HS-27A (cell line): ENCODE measurements around the gene C16orf74.

Experiments used
- DNase-seq: peaks from one replicate; pipeline ENCODE4 v3.0.0-alpha.2; 2012; ENCODE audit warnings: low read depth, missing footprints

The C16orf74 gene

GRCh38 chr16:85717393-85718152 lies 33.3 kb downstream of the C16orf74 start:
- DNase-seq, result peak; percentile 14

GRCh38 chr16:85716680-85717038 lies 34.2 kb downstream of the C16orf74 start:
- DNase-seq, result no peak

DNA sequence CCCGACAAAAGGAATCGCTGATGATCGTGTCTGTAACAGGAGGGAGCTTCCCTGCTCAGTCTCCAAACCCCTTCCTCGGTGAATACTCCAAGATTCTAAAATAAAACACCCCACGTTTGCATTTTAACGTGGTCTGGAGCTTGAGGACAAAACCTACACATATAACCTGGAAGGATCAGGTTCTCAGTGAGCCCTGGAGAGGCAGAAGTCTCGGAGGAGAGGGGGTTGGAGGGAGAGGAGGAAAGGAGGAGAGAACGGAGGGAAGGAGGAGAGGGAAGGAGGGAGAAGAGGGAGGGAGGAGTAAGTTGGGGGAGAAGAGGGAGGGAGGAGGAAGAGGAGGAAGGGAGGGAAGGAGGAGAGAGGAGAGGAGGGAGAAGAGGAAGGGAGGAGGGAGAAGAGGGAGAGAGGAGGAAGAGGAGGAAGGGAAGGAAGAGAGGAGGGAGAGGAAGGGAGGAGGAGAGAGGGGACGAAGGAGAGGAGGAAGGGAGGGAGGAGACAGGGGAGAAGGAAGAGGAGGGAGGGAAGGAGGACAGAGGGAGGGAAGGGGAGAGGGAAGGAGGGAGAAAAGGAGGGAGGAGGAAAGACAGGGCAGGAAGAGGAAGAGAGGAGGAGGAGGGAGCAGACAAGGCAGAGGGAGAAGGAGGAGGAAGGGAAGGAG lies 34.7 kb downstream of the C16orf74 start:
- DNase-seq, result no peak

DNA sequence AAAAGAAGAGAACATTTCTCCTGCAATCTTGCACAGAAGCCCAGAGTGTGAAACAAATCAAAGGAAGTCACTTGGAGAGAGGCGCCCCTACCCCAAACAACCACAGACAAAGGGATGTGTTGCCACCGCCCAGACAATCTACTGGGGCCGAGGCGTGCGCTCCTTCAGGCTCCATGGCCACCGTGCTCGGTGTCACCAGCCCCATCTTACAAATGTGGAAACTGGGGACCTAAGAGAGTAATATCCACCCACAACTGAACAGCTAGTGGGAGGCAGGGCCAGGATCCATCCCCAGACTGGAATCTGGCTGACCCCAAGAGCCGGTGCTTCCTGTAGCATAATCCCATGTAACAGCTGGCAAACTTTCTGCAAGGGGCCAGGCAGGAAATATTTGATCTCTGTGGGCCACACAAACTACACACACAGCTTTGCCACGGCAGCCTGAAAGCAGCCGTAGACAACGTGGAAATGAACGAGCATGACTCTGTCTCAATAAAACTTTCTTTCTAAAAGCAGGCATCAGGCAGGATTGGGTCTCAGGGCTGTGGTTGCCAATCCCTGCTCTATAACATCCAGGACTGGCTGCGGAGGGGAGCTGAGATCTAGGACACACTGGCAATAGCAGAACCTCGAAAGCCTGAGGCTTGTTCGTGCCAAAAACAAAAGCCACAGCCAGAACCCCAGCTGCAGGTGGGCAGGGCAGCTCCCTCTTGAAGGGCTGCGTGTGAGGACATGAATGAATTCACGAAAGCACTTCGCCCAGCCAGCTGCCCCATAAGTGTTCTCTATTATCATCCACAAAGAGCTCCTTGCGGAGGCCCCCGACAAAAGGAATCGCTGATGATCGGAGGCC lies 35.5 kb downstream of the C16orf74 start:
- no peak for DNase-seq

DNA sequence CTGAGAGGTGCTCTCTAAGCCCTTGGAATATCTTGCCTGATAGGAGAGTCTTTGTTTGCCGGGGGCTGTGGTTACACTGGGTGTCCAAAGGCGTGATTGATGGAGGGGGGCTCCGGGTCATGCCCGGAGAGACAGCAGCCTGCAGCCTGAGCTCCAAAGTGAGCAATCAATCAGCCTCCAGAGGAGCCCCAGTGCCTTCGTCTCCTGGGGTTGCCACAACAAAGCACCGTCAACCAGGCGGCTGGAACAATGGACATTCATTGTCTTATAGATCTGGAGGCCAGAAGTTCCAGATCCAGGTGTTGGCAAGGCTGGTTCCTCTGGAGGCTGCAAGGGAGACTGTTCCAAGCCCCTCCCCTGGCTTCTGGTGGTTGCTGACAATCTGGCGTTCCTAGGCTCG lies 38.1 kb downstream of the C16orf74 start:
- no peak for DNase-seq

DNA sequence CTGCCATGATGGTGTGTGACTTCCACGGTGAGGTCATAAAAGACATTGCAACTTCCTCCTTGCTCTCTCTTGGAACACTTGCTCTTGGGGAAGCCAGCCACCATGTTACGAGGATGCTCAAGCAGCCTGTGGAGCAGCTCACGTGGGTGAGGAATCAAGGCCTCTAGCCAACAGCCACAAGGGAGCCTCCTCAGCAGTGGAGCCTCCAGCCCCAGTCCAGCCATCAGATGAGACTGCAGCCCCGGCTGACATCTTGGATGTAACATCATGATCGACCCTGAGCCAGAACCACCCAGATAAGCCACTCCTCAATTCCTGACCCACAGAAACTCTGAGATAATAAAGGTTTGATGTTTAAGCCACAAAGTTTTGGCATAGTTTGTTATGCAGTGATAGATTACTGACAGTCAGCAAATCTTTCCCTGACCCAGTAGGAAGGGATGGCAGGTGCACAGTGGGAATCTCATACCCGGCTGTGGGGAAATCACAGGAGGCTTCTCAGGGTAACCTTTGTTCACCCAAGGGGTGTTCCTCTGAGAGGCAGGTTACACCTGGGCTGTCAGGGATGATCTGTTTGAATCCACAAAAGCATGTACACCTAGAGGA lies 38.8 kb downstream of the C16orf74 start:
- no peak for DNase-seq

GRCh38 chr16:85710732-85711131 lies 40.2 kb downstream of the C16orf74 start:
- no peak for DNase-seq

- DNase-seq, result no peak
These were observed 40.9 kb downstream of the C16orf74 start for GRCh38 chr16:85709766-85710585.

DNA sequence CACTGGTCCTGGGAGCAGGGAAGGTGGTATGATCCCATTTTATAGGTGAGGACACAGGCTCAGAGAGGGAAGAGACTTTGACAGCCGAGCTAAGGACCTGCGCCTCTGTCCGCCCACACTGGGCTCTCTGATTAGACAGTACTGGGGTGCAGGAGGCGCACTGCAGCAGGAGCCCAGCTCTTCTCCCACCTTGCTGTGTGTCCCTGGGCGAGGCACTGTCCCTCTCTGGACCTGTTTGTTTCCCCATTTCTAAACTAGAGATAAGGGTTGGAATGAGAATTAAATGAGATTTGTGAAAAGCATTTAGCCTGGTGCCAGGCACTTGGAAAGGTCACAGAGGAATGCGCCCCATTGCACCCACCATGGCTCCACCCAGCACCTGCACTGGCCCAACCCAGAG lies 42.6 kb downstream of the C16orf74 start:
- no peak for DNase-seq

DNA sequence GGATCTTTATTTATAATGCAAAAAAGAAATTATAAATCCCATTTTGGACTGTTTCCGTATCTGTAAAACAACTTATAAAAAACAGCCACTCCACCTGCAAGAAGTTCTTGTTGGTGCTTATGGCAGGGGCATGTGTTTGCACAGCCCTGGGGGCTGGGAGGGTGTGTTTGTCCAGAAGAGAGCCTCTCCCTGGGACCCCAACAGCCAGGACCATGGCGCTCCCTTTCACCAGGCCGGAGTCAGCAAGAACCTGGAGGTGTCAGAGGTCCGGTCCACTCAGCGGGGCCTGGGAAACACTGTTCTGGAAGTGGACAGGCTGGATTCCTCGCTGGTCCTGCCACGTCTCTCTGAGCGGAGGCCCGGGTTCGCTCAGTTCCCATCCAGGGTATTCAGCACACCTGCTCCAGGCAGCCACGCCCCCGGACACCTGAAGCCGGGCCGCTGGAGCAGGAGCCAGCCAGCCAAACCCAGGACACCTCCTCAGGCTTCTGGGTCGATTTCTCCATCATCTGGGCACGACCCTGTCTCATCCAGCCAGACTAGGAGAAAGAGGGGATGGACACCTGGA lies 43.3 kb downstream of the C16orf74 start:
- DNase-seq, result no peak

DNA sequence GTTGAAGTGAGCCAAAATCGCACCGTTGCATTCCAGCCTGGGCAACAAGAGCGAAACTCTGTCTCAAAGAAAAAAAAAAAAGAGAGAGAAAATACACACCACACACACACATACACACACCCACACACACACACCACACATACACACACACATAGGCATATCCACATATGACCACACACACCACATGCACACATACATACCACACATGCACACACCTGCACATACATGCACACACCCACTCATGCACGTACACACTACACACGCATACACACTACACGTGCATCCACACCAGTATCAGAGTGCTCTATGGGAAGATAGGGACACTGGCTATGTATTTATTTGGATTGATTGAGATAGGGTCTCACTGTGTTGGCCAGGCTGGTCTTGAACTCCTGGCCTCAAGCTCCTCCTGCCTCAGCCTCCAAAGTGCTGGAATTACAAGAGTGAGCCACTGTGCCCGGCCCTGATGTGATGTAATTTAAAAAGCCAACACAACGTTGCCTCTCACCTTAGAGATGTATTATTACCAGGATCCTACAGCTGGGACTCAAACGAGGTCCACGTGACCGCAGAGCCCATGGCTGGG lies 44.4 kb downstream of the C16orf74 start:
- no peak for DNase-seq

DNA sequence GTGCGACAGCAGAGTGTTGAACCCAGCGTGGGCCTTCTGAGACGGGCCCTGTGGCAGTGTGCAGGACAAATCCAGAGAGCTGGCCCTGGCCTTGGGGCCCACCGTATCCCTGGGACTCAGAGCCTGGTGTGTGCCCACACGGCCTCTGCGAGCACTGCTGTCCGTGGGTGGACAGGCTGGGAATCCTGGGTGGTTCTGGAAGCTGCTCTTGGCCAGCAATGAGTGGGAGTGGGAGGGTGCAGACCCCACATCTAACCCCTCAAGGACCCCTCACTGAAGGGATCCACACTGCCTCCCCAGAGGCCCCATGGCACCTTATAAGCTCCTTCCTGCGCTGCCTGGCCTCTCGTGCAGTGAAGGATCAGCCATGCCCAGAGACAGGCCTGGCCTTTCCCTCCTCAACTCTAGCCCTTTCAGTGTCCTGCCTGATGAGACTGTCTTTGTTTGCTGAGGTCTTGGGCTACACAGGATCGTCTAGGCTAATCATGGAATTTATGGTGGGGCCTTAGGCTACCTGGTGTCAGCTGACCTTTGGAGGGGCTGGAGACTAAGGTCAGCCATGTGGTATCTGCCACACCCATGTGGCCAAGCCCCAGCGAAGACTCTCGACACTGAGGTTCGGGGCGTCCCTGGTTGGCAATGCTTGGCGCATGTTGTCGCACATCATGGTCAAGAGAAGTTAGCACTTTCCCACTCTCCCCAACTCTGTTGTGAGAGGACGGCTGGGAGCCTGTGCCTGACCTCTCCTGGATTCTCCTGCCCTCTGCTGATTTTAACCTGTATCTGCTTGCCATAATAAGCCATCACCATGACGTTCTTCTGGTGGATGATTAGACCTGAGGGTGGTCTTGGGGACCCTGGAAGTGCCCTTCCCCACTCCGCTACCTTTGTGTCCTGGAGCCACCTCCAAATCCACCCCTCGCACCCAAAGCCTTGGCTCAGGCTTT lies 45.7 kb downstream of the C16orf74 start:
- no peak for DNase-seq

- DNase-seq, result no peak
These were observed 46.9 kb downstream of the C16orf74 start for GRCh38 chr16:85704011-85704410.

DNA sequence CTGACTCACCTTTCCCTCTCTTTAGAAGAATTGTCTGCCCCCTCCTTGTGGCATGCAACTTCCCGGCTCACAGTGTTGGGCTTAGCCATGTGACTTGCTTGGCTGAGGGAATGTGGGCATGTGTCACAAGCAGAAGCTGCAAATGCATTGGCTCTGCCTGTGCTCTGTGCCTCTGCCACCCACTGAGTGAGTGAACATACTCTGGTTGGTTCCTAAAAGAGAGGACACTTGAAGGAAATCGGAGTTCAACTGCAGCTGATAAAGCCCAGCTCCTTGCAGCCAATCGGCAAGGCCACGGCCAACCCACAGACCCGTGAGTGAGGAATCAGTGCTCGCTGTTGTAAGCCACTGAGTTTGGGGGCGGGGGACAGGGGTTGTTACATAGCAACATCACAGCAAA lies 51.3 kb downstream of the C16orf74 start:
- no peak for DNase-seq

DNA sequence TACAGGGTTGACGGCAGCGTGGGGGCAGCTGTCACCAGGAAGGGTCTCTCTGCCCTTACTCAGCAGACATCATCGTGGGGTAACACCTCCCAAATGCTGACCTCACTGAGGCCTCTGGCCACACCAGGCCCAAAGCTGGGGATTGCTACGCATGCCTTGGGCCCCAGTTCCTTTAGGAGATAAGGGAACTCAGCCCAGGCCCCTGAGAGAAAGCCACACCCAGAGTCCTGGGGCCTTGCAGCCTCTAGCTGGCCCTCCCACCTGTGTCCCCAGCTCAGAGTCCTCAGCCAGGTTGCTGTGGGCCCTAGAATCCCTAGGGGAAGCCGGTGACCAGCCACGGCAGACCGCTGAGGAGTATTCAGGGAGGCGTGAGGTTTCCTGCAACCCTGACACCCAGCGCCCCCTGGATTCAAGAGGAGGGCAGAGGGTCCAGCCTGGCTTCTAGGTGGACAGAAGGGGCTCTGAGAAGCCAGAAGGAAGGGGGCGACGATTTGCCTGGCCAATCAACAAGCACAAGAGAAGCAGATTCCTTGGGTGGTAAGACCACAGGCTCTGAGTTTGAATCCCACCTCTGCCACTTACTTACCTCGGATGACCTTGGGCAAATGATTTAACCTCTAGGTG lies 51.8 kb downstream of the C16orf74 start:
- DNase-seq, result no peak

GRCh38 chr16:85698459-85698891 lies 52.4 kb downstream of the C16orf74 start:
- no peak for DNase-seq

- DNase-seq, result no peak
These were observed 53.5 kb downstream of the C16orf74 start for GRCh38 chr16:85697431-85697830.

DNA sequence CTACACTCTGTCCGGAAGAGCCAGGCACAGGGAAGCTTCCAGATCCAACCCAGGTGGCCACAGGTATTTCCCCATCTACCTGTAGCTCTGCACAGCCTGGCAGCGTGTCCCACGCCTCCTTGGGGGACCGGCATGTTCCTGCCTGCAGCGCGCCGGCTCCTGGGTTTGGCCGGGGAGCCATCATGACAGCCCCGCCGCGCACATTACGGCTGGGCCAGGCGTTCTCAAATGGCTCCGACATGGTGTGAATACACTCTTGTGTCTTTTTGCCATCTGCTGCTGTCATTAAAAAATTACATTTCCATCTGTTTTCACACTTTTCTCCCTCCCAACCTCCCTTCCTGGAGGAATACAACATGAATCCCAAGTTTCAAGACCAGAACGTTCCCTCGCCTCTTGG lies 54.1 kb downstream of the C16orf74 start:
- DNase-seq, result no peak
